M059J (cell line): ENCODE results near the gene DDX24. TPM values are rescaled to one million over a fixed set of nuclear protein-coding genes. Genes with fewer than 3 reads are reported as not detected.
A peak's percentile ranks its signal among the peaks of the same experiment; 100 is the strongest.
"Not testable (repeated sequence)": the region's sequence is repeated elsewhere in the genome, so short reads cannot be mapped to it uniquely, and the experiment has no call there.

Experiments used
- DNase-seq: peaks from one replicate; pipeline ENCODE4 v3.0.0-alpha.2; 2012; ENCODE audit warnings: low read depth
- total RNA-seq: library from RNA; depleted of rRNA; stranded (reverse); fragments of >200 nt; shearing (Covaris generic); gene quantifications from 2 replicates; pipeline ENCODE4 v1.2.3, GENCODE V29; 2014

DDX24 gene
- total RNA-seq, 1 experiment from 2014 or later: 137 TPM

GRCh38 chr14:94079891-94080620, 946 bp downstream of the DDX24 start:
- DNase-seq: peak; percentile 46

DNA sequence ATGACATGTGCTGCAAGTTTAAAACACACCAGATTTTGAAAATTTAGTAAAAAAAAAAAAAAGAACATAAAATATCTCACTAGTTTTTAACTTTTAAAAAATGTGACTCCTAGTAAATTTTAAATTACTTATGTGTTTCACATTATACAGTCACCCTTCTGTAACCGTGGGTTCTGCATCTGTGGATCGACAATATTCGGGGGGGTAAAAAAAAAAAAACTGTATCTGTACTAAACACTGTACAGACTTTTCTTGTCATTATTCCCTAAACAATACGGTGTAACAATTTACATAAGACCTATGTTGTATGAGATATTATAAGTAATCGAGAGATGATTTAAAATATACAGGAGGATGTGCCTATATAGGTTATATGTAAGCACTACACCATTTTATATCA, 3.2 kb downstream of the DDX24 start:
- DNase-seq: no peak

DNA sequence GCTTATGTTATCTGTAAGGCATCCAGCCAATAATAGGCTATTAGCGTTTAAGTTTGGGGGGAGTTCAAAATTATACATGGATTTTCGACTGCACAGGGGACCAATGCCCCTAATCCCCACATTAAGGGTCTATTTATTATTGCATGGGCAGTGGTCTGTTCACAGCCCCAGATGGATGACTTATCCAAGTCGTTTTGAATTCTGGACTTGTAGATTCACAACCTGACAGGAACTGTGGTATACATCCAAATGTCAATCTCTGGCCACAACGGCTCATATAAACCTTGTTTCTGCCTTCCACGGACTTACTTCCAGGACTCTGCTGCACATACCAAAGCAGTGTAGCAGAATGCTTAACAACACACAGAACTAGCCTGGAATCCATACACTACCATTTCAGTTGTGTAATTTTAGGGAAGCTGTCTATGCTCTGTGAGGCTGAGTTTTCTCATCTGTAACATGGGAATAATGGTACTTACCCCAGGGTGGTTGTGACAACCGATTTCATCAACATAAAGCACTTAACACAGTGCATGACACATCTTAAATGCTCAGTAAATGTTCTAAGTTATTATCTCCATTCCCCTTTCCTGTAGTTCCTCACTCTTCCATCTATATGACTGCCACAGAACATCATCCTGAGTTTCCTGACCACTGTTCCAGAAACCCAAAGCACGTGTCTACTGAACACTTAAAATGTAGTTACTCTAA, 3.7 kb downstream of the DDX24 start:
- DNase-seq: no peak

DNA sequence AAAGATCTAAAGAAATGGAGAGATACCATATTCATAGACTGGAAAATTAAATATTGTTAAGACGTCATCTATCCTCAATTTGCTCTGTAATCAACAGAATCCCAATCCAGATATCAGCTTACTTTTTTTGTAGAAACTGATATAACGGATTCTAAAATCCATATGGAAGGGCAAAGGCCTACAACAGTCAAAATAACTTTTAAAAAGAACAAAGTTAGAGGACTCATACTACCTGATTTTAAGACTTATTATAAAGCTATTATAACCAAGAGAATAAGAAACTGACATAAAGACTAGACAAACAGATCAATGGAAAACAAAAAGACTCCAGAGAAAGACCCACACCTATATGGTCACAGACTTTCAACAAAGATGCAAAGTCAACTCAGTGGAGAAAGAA, 6.0 kb downstream of the DDX24 start:
- no peak for DNase-seq

GRCh38 chr14:94074534-94074933, 6.5 kb downstream of the DDX24 start:
- no peak for DNase-seq

- DNase-seq: not testable (repeated sequence)
Measured at GRCh38 chr14:94072076-94072475, 8.9 kb downstream of the DDX24 start.

- DNase-seq: peak; percentile 33
Measured at GRCh38 chr14:94066089-94066676, 14.8 kb downstream of the DDX24 start.

GRCh38 chr14:94062344-94062940, 18.6 kb downstream of the DDX24 start:
- DNase-seq: peak; percentile 78

- no peak for DNase-seq
Measured at GRCh38 chr14:94059998-94060397, 21.0 kb downstream of the DDX24 start.

GRCh38 chr14:94058674-94059138, 22.3 kb downstream of the DDX24 start:
- DNase-seq: no peak

DNA sequence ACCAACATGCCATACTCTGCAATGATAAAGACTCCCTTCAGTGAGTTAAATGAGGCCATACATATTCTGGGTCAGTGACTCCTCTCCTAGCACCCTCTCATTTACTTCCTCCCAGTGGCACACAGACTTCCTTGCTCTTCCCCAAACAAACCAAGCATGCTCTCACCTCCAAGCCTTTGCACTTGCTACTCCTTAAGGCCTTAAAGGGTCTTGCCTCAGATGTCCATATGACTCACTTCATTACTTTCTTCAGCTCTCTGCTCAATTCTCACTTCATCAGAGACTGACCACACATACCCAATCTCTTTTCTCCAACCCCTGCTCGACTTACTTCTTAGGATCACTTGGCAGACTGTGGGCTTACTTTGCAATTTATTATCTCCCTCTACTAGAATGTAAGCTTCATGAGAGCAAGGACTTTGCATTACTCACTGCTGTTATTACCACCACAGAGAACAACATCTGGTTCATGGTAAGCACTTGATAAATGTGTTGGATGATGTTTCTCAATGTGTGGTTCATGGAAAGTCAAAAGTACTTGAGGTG, 22.8 kb downstream of the DDX24 start:
- no peak for DNase-seq

- no peak for DNase-seq
Measured at GRCh38 chr14:94056579-94057308, 24.3 kb downstream of the DDX24 start.

DNA sequence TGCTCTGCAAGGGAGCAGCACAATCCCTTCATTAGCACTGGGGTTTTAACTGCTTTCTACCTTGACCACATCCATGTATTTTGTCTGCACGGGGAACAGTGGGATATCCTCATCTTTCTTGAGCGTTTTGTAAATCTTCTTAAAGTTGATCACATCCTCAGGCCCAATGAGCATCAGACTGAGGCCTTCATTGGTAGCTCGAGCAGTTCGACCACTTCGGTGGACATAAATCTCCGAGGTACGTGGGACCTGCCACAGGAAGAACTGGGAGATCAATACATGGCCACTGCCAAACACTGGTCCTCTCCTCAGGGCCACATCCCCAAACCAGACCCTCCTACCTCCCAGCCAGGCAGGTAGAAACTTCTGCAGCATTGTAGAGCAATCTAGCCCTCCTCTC, 26.1 kb downstream of the DDX24 start:
- no peak for DNase-seq

- no peak for DNase-seq
Measured at GRCh38 chr14:94054401-94054800, 26.6 kb downstream of the DDX24 start.

GRCh38 chr14:94052662-94053061, 28.3 kb downstream of the DDX24 start:
- no peak for DNase-seq

DNA sequence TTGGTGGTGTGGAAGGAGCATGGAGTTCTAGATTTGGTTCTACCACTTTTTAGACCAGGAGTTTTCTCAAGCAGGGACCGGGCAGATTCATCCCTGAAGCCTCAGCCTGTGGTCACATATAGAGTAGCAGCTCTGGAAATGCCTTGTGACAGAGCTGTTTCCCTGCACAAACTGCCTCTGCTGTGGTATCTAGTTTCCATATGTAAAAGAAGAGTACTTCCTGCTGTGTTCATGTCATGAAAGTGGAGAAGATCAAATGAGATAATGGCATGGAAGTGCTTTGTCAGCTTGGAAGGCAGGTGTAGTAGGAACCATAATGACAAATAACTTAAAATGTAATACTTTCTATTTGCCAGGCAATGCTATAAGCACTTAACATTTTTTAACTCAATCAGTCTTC, 28.8 kb downstream of the DDX24 start:
- DNase-seq: no peak

DNA sequence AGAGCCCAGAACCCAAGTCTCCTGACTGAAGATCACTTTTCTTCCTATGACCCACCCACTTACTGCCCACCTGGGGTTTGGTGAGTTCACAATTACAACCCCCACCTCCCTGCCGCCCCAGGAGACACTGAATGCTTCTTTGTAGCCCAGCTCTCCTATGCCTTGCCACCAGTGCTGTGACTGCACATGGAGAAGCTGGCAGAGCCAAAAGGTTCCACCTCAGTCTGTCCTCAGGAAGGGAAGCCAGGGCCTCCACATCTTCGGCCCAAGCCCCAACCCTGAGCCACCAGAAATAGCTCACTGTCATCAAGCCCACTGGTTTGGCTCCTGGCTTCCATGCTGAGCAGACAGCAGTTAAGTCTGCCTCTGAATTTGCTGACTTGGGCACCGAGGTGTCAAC, 29.2 kb downstream of the DDX24 start:
- DNase-seq: no peak

DNA sequence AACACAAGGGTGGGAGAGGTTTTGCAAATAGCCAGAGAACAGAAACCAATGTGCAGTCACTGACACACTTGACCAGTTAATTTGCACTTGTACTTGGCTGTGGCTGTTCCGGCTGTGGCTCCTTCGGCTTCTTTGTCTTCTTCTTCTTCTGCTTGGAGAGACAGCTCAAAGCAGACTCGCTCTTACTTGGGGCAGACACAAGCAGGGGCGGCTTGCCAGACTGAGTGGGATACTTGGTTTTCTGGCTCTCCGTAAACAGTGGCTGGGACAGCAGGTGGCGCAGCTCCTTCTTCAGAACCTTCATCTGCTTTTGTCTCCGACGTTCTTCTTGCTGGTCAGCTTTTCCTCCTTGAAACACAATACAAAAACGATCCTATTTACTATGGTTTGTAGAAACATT, 29.9 kb downstream of the DDX24 start:
- no peak for DNase-seq

- DNase-seq: no peak
Measured at GRCh38 chr14:94050231-94050880, 30.6 kb downstream of the DDX24 start.

DNA sequence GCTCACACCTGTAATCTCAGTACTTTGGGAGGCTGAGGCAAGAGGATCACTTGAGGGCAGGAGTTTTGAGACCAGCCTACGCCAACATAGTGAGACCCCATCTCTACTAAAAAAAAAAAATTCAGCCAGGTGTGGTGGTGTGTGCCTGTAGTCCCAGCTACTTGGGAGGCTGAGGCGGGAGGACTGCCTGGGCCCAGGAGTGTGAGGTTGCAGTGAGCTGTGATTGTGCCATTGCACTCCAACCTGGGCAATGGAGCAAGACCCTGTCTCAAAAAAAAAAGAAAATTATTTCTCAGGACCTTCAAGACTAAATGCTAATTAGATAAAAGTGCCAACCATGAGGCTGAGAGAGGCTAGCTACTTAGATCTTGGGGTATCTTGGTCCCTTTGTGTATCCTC, 31.4 kb downstream of the DDX24 start:
- DNase-seq: no peak
